ENCODE results near the gene SAPCD2. TPM values are rescaled to one million over a fixed set of nuclear protein-coding genes. Genes with fewer than 3 reads are reported as not detected.

The SAPCD2 gene
- total and polyA plus RNA-seq, 9 of the 15 experiments (the other 6 are each of a cell fraction or from before 2014, with no cell fraction given), result 3.4 to 91.8 (median 18.8) TPM

DNA sequence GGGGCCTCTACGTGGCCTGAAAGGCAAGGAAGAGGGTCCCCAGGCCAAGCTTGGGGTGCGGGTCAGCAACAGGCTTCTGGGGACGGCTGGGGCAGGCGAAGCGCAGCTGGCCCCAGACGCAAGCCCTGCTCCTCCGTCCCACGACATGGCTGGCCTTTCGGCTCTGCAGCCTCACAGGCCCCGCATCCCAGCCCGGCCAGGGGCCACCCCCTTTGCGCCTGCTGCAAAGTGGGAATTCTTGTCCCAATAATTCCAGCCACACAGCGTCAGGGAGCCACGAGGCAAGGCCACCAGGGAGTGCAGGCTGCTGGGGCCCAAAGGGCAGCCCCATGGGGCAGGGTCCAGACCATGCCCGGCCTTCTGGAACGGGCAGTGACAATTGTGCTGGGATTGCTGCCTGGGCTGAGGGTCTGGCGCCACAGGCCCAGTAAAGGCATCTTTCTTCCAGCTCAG is 15.4 kb downstream of the SAPCD2 start (continued):
- TF ChIP-seq DDX20 (tag; IDR thresholded peaks at IDR 0.05; ENCODE audit: low read depth), result no peak
- TF ChIP-seq HNRNPH1 (optimal IDR thresholded peaks at IDR 0.05; ENCODE audit: low read depth, low read length), result no peak

DNA sequence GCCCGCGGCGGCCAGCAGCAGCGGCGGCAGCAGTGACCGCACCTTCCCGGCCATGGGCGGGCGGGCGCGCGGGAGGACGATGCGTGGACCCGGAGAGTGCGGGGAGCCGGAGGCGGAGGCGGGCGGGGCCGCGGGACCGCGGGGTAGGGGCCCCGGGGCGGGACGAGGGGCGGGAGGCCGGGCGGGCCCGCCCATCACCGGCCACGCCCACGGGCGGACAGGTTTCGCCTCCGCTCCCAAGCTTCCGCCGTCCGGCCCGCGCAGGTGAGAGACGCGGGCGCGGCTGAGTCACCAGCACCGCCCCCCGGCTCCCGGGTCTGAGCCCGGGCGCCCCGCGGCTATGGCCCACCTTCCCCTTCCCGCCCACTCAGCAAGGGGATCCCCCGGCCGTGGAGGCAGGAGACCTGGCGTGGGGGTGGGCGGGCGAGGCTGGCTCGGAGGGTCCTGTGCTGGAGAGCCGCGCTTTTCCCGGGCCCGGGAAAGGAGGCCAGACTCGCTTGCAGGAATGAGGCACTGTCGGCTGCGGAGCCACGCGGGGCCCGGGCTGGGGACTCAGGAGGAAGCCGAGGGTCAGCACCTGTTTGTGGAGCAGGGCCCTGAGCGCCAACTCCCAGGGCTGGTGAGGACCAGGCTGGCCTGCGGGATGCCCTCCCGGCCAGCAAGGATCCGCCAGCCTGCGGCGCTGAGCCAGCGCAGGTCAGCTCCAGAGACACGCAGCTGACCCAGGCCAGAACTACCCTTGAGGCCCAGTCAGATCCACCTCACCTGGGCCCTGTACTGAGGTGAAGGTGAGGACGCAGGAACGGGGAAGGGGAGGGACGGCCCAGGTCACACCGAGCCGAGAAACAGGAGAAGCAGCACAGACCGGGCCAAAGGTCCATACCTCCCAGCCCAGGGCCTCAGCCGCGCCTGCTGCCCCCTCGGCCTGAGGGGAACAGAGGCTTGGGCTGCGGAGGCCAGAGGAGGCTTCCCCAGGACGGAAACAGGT is 16.1 kb downstream of the SAPCD2 start, which contains the start of gene ENTPD2:
ENTPD2 (minus strand) TSS at position 118 of the 988 bp plus-strand sequence; CDS start at position 54, 64 bp downstream.
- Histone ChIP-seq H4K20me1 (replicated peaks; ENCODE audit: control insufficient read depth, insufficient read depth, low read length) (peaks cover 9% of the 10 kb centered on the region), H3K27me3 (ENCODE audit: control insufficient read depth in 2 of 2, insufficient read depth in 2 of 2, low read length in 2 of 2) (no peaks in the 10 kb centered on the region), H3K9me3 (replicated peaks; ENCODE audit: control insufficient read depth, insufficient read depth, low read depth, low read length) (no peaks in the 10 kb centered on the region), H3K9me1 (ENCODE audit: control insufficient read depth, insufficient read depth, low read length) (peaks cover 2% of the 10 kb centered on the region), H3K9ac (ENCODE audit: insufficient read depth in 1 of 2, low read depth in 2 of 2, low read length in 2 of 2) (peak within 1 kb of the TSS in 1 of 2 experiments; percentile 85; a peak in 2 of 4 replicates), H3K4me3 (peak within 1 kb of the TSS; percentile 40), H3K36me3 (ENCODE audit: control insufficient read depth, insufficient read depth, low read length) (no peaks in the 10 kb centered on the region), H3K4me1 (replicated peaks in 1 of 2; ENCODE audit: control insufficient read depth in 2 of 2, insufficient read depth in 2 of 2, low read length in 2 of 2) (peaks cover 2 to 65% of the 10 kb centered on the region in 2 experiments; a peak in 3 of 5 replicates), H2AFZ (ENCODE audit: low read depth, low read length) (peak within 1 kb of the TSS; percentile 55), H3K27ac (ENCODE audit: extremely low read depth, low read depth, low read length) (no peak within 1 kb of the TSS), H3K79me2 (ENCODE audit: control insufficient read depth, insufficient read depth, low read length) (no peaks in the 10 kb centered on the region), H3K4me2 (ENCODE audit: insufficient read depth, low read length) (peak within 1 kb of the TSS; percentile 37; the same call in 1 of the 2 replicates)
- no TSS peak for BruUV-seq (replicated peaks)
- ATAC-seq, result peak; percentile 81
- ChIA-PET POLR2A (interaction anchor here (0.5 to 1.4 kb wide), 4 partner anchors 10 to 182 kb away, joined by 4 to 5 read pairs (median 4); no protein-coding TSS in a partner anchor), CTCF (ENCODE audit: low intra/inter-chr PET ratio) (interaction anchor here (0.5 kb wide), 1 partner anchor 169 kb away, joined by 4 read pairs; no protein-coding TSS in a partner anchor)
- DNase-seq (ENCODE audit: extremely low read depth in 1 of 4, low spot score in 3 of 4), result peak; percentile 72 to 95 (median 90)
- 44% methylated on average over 32 of the region's 90 CpGs for WGBS (ENCODE audit: insufficient coverage, low coverage, missing lambda C conversion rate)
- intact Hi-C loops (cut with micrococcal nuclease) (loop anchor here (5.0 kb wide), 1 partner anchor 63 kb away; no protein-coding TSS in a partner anchor), in situ Hi-C loops (cut with MboI) (no loop called here)
- FAIRE-seq, result no peak
- TF ChIP-seq NRF1 (conservative IDR thresholded peaks at IDR 0.05 in 1 of 2, IDR thresholded peaks at IDR 0.05 in 1 of 2) (peak; percentile 69 to 70), KDM5B (IDR thresholded peaks at IDR 0.05; ENCODE audit: insufficient replicate concordance, low read depth, low read length) (peak; percentile 44), ILF3 (IDR thresholded peaks at IDR 0.05; ENCODE audit: borderline replicate concordance) (no peak), ETV6 (IDR thresholded peaks at IDR 0.05; ENCODE audit: borderline replicate concordance in 1 of 2, low read depth in 2 of 2, low read length in 1 of 2) (no peak), ETV6 (CRISPR knock-in tag; IDR thresholded peaks at IDR 0.05; ENCODE audit: borderline replicate concordance) (no peak), NFRKB (IDR thresholded peaks at IDR 0.05; ENCODE audit: low read depth) (no peak), HDAC2 (IDR thresholded peaks at IDR 0.05) (no peak)
- TF ChIP-seq, protein P1, sequence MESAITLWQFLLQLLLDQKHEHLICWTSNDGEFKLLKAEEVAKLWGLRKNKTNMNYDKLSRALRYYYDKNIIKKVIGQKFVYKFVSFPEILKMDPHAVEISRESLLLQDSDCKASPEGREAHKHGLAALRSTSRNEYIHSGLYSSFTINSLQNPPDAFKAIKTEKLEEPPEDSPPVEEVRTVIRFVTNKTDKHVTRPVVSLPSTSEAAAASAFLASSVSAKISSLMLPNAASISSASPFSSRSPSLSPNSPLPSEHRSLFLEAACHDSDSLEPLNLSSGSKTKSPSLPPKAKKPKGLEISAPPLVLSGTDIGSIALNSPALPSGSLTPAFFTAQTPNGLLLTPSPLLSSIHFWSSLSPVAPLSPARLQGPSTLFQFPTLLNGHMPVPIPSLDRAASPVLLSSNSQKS (CRISPR knock-in tag; IDR thresholded peaks at IDR 0.05), result no peak
- TF ChIP-seq, protein P2, sequence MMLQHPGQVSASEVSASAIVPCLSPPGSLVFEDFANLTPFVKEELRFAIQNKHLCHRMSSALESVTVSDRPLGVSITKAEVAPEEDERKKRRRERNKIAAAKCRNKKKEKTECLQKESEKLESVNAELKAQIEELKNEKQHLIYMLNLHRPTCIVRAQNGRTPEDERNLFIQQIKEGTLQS (IDR thresholded peaks at IDR 0.05), result peak; percentile 23; the same call in 1 of the 2 replicates
- TF ChIP-seq, protein P2 (CRISPR knock-in tag; conservative IDR thresholded peaks at IDR 0.05), result no peak
- TF ChIP-seq, protein P3, sequence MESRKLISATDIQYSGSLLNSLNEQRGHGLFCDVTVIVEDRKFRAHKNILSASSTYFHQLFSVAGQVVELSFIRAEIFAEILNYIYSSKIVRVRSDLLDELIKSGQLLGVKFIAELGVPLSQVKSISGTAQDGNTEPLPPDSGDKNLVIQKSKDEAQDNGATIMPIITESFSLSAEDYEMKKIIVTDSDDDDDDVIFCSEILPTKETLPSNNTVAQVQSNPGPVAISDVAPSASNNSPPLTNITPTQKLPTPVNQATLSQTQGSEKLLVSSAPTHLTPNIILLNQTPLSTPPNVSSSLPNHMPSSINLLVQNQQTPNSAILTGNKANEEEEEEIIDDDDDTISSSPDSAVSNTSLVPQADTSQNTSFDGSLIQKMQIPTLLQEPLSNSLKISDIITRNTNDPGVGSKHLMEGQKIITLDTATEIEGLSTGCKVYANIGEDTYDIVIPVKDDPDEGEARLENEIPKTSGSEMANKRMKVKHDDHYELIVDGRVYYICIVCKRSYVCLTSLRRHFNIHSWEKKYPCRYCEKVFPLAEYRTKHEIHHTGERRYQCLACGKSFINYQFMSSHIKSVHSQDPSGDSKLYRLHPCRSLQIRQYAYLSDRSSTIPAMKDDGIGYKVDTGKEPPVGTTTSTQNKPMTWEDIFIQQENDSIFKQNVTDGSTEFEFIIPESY (CRISPR knock-in tag; IDR thresholded peaks at IDR 0.05), result peak; percentile 67

Measured in K562 (cell line).